OCI-LY7 (cell line): ENCODE data around the gene AOC2. TPM values are rescaled to one million over a fixed set of nuclear protein-coding genes. Genes with fewer than 3 reads are reported as not detected.

Source experiments
- BruUV-seq: library from RNA; stranded (reverse); fragments of 400-500 nt; replicated peaks from 2 replicates; lab custom pipeline; 2021; lab: Mats Ljungman, UMichigan
- CTCF ChIA-PET: fragments of 300-600 bp; sonication (Branson Sonifier 250); formaldehyde crosslinking; loops from one replicate; lab custom pipeline; 2022; ENCODE audit warnings: antibody characterized with exemption; ENCODE audit not compliant: unreplicated experiment; lab: Charles Lee
- POLR2A ChIA-PET: fragments of 300-600 bp; sonication (Branson Sonifier 250); formaldehyde crosslinking; loops from one replicate; lab custom pipeline; 2022; ENCODE audit warnings: antibody characterized with exemption; lab: Charles Lee
- DNase-seq: peaks from one replicate; pipeline ENCODE4 v3.0.0-alpha.2; 2015; ENCODE audit warnings: low spot score
- H2AFZ ChIP-seq: fragments of 200-600 bp; sonication (generic), shearing (Covaris generic); 2 replicates; pipeline ENCODE4 v1.6.1; 2014; ENCODE audit warnings: mild to moderate bottlenecking, antibody characterized with exemption, low read length, moderate library complexity
- H3K27ac ChIP-seq: fragments of 200-600 bp; sonication (generic); 2 replicates; pipeline ENCODE4 v1.5.1; 2014; ENCODE audit warnings: mixed run types, low read depth, mild to moderate bottlenecking, moderate library complexity, low read length, inconsistent platforms; ENCODE audit not compliant: poor library complexity, severe bottlenecking
- H3K36me3 ChIP-seq: fragments of 200-600 bp; sonication (generic); 2 replicates; pipeline ENCODE4 v1.6.1; 2014; ENCODE audit warnings: mild to moderate bottlenecking, antibody characterized with exemption, low read length, moderate library complexity, mixed read lengths; ENCODE audit not compliant: insufficient read depth
- H3K4me1 ChIP-seq: fragments of 200-600 bp; sonication (generic); 2 replicates; pipeline ENCODE4 v1.5.1; 2014; ENCODE audit warnings: mild to moderate bottlenecking, low read length; ENCODE audit not compliant: insufficient read depth, poor library complexity, severe bottlenecking
- H3K4me2 ChIP-seq: fragments of 200-600 bp; sonication (generic); 2 replicates; pipeline ENCODE4 v1.6.1; 2014; ENCODE audit warnings: mild to moderate bottlenecking, low read length
- H3K4me3 ChIP-seq: fragments of 200-600 bp; sonication (generic); 2 replicates; pipeline ENCODE4 v1.5.1; 2014; ENCODE audit warnings: mild to moderate bottlenecking, low read depth, low read length; ENCODE audit not compliant: poor library complexity, severe bottlenecking
- H3K79me2 ChIP-seq: fragments of 200-600 bp; sonication (generic); 2 replicates; pipeline ENCODE4 v1.6.1; 2016; ENCODE audit warnings: low read depth, mild to moderate bottlenecking, low read length, moderate library complexity, mixed read lengths; ENCODE audit not compliant: insufficient read depth
- H3K9me2 ChIP-seq: fragments of 200-600 bp; sonication (generic); 2 replicates; pipeline ENCODE4 v1.6.1; 2016; ENCODE audit warnings: mild to moderate bottlenecking, low read length, mixed read lengths; ENCODE audit not compliant: insufficient read depth
- H3K9me3 ChIP-seq: fragments of 200-600 bp; sonication (generic); 2 replicates; pipeline ENCODE4 v1.6.1; 2014; ENCODE audit warnings: mild to moderate bottlenecking, mixed run types, low read length, mixed read lengths
- H4K20me1 ChIP-seq: fragments of 200-600 bp; sonication (generic); 2 replicates; pipeline ENCODE4 v1.6.1; 2014; ENCODE audit warnings: mild to moderate bottlenecking, antibody characterized with exemption, low read length, moderate library complexity, mixed read lengths; ENCODE audit not compliant: insufficient read depth
- EZH2phosphoT487 ChIP-seq: fragments of 200-600 bp; sonication (generic); IDR thresholded peaks from 2 replicates; pipeline ENCODE4 v1.6.1; 2018; ENCODE audit warnings: low read depth, borderline replicate concordance, mild to moderate bottlenecking, mixed run types, antibody characterized with exemption, low read length, moderate library complexity, mixed read lengths
- intact Hi-C: fragments of 100-400 bp; cut with micrococcal nuclease; formaldehyde crosslinking; loops from one replicate; pipeline ENCODE4 v1.10.0; 2022; ENCODE audit not compliant: unreplicated experiment
- total RNA-seq, 2 experiments: library from RNA; depleted of rRNA in 1 of 2; stranded (reverse); fragments of >200 nt in 1 of 2; shearing (Covaris generic) in 1 of 2; gene quantifications; 2 replicates each; pipeline ENCODE4 v1.2.3, GENCODE V29; 2014 to 2022
- TF ChIP-seq, protein P1 (sequence below): fragments of 200-600 bp; sonication (generic); conservative IDR thresholded peaks from 2 replicates; pipeline ENCODE4 v1.5.1; 2014; ENCODE audit warnings: mild to moderate bottlenecking, antibody characterized with exemption, low read length, moderate library complexity, mixed read lengths

Gene AOC2
- total RNA-seq, 2 experiments from 2014 or later: 3.3 to 5.4 TPM

DNA sequence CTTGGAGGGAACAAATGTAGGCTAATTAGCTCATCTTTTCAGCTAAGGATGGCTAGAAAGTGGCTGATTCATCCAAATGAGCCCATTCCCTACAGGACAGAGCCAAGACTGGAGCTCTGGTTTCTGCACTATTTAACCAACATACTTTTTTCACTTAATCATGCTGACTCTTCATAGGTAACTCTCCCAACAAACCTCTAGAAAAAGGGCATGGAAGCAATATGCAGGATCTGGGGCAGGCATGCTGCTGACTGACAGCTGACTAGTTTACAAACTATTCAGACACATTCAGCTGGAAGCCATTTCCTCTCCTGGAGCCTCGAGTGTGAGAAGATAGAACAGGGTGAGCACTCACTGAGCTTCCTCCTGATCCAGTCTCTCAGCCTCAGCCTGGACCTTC is 26.5 kb upstream of the AOC2 start:
- H4K20me1 ChIP-seq: no peaks in the 10 kb centered on the region
- intact Hi-C loops: no loop called here
- ChIA-PET CTCF (no interaction called here), POLR2A (interaction anchor here (0.5 to 1.2 kb wide), 2 partner anchors 44 to 391 kb away, joined by 3 read pairs; partner anchors contain the start of gene VPS25)
- H3K9me2 ChIP-seq: no peaks in the 10 kb centered on the region
- H3K4me1 ChIP-seq: peaks cover 7% of the 10 kb centered on the region
- TF ChIP-seq, protein P1, sequence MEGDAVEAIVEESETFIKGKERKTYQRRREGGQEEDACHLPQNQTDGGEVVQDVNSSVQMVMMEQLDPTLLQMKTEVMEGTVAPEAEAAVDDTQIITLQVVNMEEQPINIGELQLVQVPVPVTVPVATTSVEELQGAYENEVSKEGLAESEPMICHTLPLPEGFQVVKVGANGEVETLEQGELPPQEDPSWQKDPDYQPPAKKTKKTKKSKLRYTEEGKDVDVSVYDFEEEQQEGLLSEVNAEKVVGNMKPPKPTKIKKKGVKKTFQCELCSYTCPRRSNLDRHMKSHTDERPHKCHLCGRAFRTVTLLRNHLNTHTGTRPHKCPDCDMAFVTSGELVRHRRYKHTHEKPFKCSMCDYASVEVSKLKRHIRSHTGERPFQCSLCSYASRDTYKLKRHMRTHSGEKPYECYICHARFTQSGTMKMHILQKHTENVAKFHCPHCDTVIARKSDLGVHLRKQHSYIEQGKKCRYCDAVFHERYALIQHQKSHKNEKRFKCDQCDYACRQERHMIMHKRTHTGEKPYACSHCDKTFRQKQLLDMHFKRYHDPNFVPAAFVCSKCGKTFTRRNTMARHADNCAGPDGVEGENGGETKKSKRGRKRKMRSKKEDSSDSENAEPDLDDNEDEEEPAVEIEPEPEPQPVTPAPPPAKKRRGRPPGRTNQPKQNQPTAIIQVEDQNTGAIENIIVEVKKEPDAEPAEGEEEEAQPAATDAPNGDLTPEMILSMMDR: no peak
- no peak for TF ChIP-seq EZH2phosphoT487
- no peaks in the 10 kb centered on the region for H3K9me3 ChIP-seq
- peaks cover 9% of the 10 kb centered on the region for H3K79me2 ChIP-seq
- DNase-seq: no peak
- no peak overlapping the region for H2AFZ ChIP-seq
- H3K4me3 ChIP-seq: no peak overlapping the region
- H3K4me2 ChIP-seq: no peak overlapping the region
- BruUV-seq: no TSS peak
- H3K27ac ChIP-seq: no peak overlapping the region
- peaks cover 90% of the 10 kb centered on the region for H3K36me3 ChIP-seq

DNA sequence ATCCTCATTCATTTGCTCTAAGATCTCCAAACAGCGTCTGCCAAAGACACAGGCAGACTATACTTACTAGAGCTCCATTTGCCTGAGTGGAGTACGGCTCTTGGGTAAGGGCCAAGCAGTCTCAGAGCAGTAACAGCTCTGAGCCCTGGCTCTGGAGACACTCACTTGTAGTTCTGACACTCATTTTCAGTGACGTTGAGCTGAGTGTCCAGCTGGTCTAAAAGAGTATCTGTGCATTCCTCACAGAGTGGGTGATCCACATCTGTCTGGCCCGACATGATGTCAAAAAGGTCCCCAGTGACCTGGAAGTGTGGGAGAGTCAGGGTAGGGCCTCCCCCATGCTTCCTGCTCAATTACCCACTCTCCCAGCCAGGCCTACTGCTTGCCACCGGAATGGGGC is 26.0 kb upstream of the AOC2 start:
- intact Hi-C loops: no loop called here
- Histone ChIP-seq H3K4me1 (peaks cover 12% of the 10 kb centered on the region), H3K36me3 (peaks cover 89% of the 10 kb centered on the region), H3K27ac (no peak overlapping the region), H2AFZ (no peak overlapping the region), H4K20me1 (no peaks in the 10 kb centered on the region), H3K4me3 (no peak overlapping the region), H3K9me2 (no peaks in the 10 kb centered on the region), H3K4me2 (no peak overlapping the region), H3K9me3 (no peaks in the 10 kb centered on the region), H3K79me2 (peaks cover 14% of the 10 kb centered on the region)
- BruUV-seq: no TSS peak
- ChIA-PET POLR2A (interaction anchor here (0.5 to 1.2 kb wide), 2 partner anchors 45 to 392 kb away, joined by 3 read pairs; partner anchors contain the start of gene VPS25), CTCF (no interaction called here)
- TF ChIP-seq, protein P1: no peak
- TF ChIP-seq EZH2phosphoT487: no peak
- DNase-seq: no peak

DNA sequence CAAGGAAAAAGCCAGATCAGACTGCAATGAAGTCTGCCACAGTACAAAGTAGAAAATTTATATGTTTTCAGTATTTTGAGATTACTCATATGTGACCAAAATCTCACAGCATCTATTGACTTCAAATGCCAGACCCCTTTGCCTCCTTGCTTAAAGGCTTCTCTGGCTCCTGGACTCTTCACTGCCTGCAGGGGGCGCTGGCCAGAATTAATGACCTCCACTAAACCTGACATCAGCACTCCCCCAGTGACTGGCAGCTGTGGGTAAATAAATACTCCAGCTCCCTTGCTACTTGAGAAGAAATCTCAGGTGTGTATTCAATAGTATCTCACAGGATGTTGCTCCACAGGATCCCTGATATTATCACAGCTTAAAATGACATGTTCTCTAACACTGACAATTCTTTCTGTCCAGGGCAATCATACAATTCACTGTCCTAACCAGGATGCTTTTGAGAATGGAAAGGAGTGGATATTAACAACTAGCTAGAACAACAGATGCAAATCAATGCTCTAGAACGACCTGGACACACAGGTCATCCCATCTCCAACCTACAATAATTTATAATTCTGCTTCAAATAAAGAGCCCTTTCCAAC is 24.3 kb upstream of the AOC2 start:
- BruUV-seq: no TSS peak
- no peaks in the 10 kb centered on the region for H4K20me1 ChIP-seq
- intact Hi-C loops: loop anchor here (1.0 to 10.0 kb wide), 2 partner anchors 109 to 245 kb away; partner anchors contain the start of gene PSMC3IP
- no peaks in the 10 kb centered on the region for H3K9me2 ChIP-seq
- peaks cover 72% of the 10 kb centered on the region for H3K36me3 ChIP-seq
- H3K4me2 ChIP-seq: no peak overlapping the region
- no peak for TF ChIP-seq EZH2phosphoT487
- TF ChIP-seq, protein P1: peak; percentile 98
- peak; percentile 80 for DNase-seq
- no peak overlapping the region for H3K4me3 ChIP-seq
- H3K4me1 ChIP-seq: peaks cover 20% of the 10 kb centered on the region
- no peak overlapping the region for H2AFZ ChIP-seq
- ChIA-PET CTCF (interaction anchor here (0.5 kb wide), 1 partner anchor 87 kb away, joined by 4 read pairs; no protein-coding TSS in a partner anchor), POLR2A (no interaction called here)
- peaks cover 20% of the 10 kb centered on the region for H3K79me2 ChIP-seq
- no peaks in the 10 kb centered on the region for H3K9me3 ChIP-seq
- no peak overlapping the region for H3K27ac ChIP-seq
